Gastrocnemius medialis (tissue), 4 donors: Measurements from ENCODE around the gene PCDHGB4.

Source experiments
- POLR2A ChIP-seq, 2 donors: fragments of 450-650 bp; IDR thresholded peaks; one replicate each; pipeline ENCODE4 v1.6.1; 2017; ENCODE audit warnings: antibody characterized with exemption in 2 of 2, mild to moderate bottlenecking in 2 of 2, moderate library complexity in 2 of 2
- TF ChIP-seq, protein P1 (sequence below), 5 experiments: fragments of 450-650 bp in 3 of 5; fragments of 200-600 bp in 2 of 5; sonication (generic) in 2 of 5; IDR thresholded peaks in 4 of 5; conservative IDR thresholded peaks in 1 of 5; 1 replicate in 4 of 5; 2 replicates in 1 of 5; pipeline ENCODE4 v1.5.1; 2016 to 2019; ENCODE audit warnings: antibody characterized with exemption in 5 of 5, mild to moderate bottlenecking in 3 of 5, moderate library complexity in 3 of 5

DNA sequence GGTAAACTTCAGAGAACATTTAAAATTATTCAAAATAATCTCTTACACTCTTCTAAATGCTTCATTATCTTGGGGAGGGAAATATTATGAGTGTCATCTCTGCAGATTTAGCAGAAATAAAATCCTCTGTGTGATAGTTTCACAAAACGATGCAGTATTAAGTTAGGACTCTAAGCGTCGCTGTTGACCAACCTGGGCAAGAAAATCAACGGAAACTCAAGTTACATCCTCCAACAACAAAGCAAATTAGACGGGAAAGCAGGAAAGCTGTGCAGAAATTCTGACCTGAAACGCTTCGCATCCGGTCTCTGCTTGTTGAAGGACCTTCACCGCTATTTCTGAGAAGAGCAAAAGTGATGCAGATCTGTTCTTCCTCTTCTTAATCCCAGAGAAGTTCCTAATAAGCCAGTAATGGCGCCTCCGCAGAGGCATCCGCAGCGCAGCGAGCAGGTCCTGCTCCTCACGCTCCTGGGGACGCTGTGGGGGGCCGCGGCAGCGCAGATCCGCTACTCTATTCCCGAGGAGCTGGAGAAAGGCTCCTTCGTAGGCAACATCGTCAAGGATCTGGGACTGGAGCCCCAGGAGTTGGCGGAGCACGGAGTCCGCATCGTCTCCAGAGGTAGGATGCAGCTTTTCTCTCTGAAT, 13.7 kb upstream of the PCDHGB4 start, which contains the start of gene PCDHGA6:
- TF ChIP-seq, protein P1, sequence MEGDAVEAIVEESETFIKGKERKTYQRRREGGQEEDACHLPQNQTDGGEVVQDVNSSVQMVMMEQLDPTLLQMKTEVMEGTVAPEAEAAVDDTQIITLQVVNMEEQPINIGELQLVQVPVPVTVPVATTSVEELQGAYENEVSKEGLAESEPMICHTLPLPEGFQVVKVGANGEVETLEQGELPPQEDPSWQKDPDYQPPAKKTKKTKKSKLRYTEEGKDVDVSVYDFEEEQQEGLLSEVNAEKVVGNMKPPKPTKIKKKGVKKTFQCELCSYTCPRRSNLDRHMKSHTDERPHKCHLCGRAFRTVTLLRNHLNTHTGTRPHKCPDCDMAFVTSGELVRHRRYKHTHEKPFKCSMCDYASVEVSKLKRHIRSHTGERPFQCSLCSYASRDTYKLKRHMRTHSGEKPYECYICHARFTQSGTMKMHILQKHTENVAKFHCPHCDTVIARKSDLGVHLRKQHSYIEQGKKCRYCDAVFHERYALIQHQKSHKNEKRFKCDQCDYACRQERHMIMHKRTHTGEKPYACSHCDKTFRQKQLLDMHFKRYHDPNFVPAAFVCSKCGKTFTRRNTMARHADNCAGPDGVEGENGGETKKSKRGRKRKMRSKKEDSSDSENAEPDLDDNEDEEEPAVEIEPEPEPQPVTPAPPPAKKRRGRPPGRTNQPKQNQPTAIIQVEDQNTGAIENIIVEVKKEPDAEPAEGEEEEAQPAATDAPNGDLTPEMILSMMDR (IDR thresholded peaks at IDR 0.05 in 4 of 5, conservative IDR thresholded peaks at IDR 0.05 in 1 of 5) = peak in 3 of 5 experiments; percentile 41 to 55 (median 45)
- no peak for TF ChIP-seq POLR2A (IDR thresholded peaks at IDR 0.05)
